Stimulated activated CD4-positive, alpha-beta T cell treated with anti-CD3 and anti-CD28 coated beads, Interleukin-1b, Interleukin-23, amount 100 ng/mL, for 4 hours (primary cell): ENCODE measurements around the gene ZNF674.
"Not testable (repeated sequence)": the region's sequence is repeated elsewhere in the genome, so short reads cannot be mapped to it uniquely, and the experiment has no call there.

Source experiments
- DNase-seq, 2 donors: peaks; one replicate each; pipeline ENCODE4 v3.0.0-alpha.2; 2020; ENCODE audit warnings: low read depth in 2 of 2

ZNF674 gene

DNA sequence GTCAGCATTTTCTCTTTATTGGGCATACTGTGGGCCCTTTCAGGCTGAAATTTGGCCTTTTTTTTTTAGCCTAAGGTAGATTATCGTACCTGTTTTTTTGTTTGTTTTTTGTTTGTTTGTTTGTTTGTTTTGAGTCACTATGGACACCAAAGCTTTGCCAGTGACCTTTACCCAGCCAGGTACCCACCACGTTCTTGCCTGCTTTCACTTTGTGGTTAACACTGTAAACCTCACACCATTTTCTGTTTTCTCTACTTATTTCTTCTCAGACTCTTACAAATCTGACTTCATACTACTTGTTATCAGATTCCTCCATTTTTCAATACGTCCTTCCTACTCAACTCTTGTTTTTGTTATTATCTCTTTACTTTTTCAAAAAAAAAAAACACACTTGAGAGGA, 81.5 kb downstream of the ZNF674 start:
- DNase-seq = no peak

DNA sequence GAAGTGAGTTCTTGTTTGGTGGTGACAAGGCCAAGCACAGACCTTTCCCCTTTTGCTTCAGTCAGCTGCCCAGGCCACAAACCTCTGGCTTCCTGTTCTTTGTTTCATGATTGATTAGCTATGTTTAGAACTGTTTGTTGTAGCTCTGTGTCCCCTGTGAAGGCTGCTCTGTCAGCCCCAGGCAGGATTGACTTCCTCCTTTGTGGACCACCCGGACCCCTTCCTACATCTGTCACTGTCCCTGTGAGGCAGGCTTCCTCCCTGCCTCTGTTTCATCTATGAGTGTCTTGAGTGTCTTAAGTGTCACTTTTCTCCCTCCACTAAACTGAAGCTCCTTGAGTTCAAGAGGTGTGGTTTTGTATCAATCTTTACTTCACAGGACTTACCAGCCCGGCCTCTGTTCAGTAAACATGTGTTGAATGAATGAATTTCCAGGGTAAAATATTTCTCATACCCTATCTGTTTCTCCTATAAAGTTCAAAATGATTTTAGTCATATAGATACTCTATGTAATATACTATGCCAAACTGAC, 83.5 kb downstream of the ZNF674 start:
- DNase-seq = no peak

GRCh38 chrX:46460801-46461659, 84.2 kb downstream of the ZNF674 start:
- DNase-seq = not testable (repeated sequence)

DNA sequence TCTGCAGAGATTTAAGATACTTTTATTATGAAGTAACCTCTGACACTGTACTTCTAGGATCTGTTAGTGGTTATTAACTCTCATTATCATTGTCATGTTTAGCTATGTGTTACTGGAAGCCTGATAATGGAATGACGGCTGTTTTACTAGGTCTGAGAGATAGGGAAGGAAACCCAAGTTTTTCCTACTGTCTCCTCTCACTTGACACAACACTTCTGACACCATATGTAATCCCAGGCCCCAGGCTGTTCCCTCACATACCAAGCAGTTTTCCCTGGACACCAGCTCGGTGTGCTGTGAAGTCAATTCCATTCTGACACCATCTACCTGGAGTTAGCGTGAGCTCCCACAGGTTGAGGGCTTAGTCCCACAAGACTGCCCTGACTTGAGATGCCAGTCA, 85.6 kb downstream of the ZNF674 start:
- DNase-seq = no peak

GRCh38 chrX:46456125-46456922, 88.9 kb downstream of the ZNF674 start:
- DNase-seq = no peak
